Measurements from ENCODE around the gene DUSP5. TPM values are rescaled to one million over a fixed set of nuclear protein-coding genes. Genes with fewer than 3 reads are reported as not detected.
A peak's percentile ranks its signal among the peaks of the same experiment; 100 is the strongest.

Gene DUSP5
- total RNA-seq, 2 experiments from 2014 or later = 60.9 to 70.7 TPM

DNA sequence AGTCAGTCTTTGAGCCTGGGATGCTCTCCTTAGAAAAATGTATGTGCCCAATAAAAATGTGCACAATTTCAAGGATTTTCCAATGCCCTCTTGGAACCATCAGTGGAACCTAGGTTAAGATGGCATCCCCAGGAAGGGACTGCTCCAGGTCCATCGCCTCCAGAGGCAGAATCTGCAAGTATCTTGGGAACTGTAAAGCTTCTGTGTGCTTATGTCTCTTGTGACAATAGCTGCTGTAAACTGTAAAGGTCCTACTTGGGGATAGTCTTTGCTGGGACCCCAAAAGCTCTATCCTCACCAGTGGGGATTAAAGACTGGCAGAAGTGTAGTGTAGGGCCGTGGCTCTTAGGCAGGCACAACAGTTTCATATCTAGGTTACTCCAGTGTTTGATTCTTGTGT lies 11.9 kb downstream of the DUSP5 start:
- Mint-ChIP-seq H3K9me3 (ENCODE audit: low read depth) (no peaks in the 10 kb centered on the region), H3K4me3 (no peak overlapping the region), H3K4me1 (peaks cover 73% of the 10 kb centered on the region), H3K27ac (no peak overlapping the region), H3K36me3 (ENCODE audit: low read depth) (peaks cover 97% of the 10 kb centered on the region), H3K27me3 (no peaks in the 10 kb centered on the region)
- POLR2A ChIA-PET = no interaction called here
- intact Hi-C loops (cut with DNase I, micrococcal nuclease) = no loop called here
- no peak for ATAC-seq
- DNase-seq = no peak
- CTCF ChIA-PET = interaction anchor here (0.7 to 1.4 kb wide), 2 partner anchors 151 to 155 kb away, joined by 3 read pairs; no protein-coding TSS in a partner anchor

DNA sequence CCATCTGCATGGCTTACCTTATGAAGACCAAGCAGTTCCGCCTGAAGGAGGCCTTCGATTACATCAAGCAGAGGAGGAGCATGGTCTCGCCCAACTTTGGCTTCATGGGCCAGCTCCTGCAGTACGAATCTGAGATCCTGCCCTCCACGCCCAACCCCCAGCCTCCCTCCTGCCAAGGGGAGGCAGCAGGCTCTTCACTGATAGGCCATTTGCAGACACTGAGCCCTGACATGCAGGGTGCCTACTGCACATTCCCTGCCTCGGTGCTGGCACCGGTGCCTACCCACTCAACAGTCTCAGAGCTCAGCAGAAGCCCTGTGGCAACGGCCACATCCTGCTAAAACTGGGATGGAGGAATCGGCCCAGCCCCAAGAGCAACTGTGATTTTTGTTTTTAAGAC lies 12.4 kb downstream of the DUSP5 start:
- CTCF ChIA-PET = interaction anchor here (1.4 kb wide), 1 partner anchor 156 kb away, joined by 3 read pairs; no protein-coding TSS in a partner anchor
- Mint-ChIP-seq H3K4me1 (peaks cover 68% of the 10 kb centered on the region), H3K27me3 (no peaks in the 10 kb centered on the region), H3K27ac (no peak overlapping the region), H3K4me3 (no peak overlapping the region), H3K36me3 (ENCODE audit: low read depth) (peaks cover 96% of the 10 kb centered on the region), H3K9me3 (ENCODE audit: low read depth) (no peaks in the 10 kb centered on the region)
- intact Hi-C loops (cut with DNase I, micrococcal nuclease) = no loop called here
- POLR2A ChIA-PET = no interaction called here
- no peak for DNase-seq
- no peak for ATAC-seq

DNA sequence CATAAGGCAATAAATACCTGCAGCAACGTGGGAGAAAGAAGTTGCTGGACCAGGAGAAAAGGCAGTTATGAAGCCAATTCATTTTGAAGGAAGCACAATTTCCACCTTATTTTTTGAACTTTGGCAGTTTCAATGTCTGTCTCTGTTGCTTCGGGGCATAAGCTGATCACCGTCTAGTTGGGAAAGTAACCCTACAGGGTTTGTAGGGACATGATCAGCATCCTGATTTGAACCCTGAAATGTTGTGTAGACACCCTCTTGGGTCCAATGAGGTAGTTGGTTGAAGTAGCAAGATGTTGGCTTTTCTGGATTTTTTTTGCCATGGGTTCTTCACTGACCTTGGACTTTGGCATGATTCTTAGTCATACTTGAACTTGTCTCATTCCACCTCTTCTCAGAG lies 13.0 kb downstream of the DUSP5 start:
- ChIA-PET CTCF (interaction anchor here (1.2 kb wide), 1 partner anchor 14 kb away, joined by 3 read pairs; no protein-coding TSS in a partner anchor), POLR2A (interaction anchor here (1.0 kb wide), 1 partner anchor 157 kb away, joined by 5 read pairs; no protein-coding TSS in a partner anchor)
- H3K27me3 Mint-ChIP-seq = no peaks in the 10 kb centered on the region
- ATAC-seq (no peak), DNase-seq (no peak)
- H3K4me1 Mint-ChIP-seq = peaks cover 61% of the 10 kb centered on the region
- H3K9me3 Mint-ChIP-seq (ENCODE audit: low read depth) = no peaks in the 10 kb centered on the region
- H3K27ac Mint-ChIP-seq = peak overlapping the region; percentile 79
- intact Hi-C loops (cut with DNase I, micrococcal nuclease) = no loop called here
- peaks cover 96% of the 10 kb centered on the region for H3K36me3 Mint-ChIP-seq (ENCODE audit: low read depth)
- no peak overlapping the region for H3K4me3 Mint-ChIP-seq

DNA sequence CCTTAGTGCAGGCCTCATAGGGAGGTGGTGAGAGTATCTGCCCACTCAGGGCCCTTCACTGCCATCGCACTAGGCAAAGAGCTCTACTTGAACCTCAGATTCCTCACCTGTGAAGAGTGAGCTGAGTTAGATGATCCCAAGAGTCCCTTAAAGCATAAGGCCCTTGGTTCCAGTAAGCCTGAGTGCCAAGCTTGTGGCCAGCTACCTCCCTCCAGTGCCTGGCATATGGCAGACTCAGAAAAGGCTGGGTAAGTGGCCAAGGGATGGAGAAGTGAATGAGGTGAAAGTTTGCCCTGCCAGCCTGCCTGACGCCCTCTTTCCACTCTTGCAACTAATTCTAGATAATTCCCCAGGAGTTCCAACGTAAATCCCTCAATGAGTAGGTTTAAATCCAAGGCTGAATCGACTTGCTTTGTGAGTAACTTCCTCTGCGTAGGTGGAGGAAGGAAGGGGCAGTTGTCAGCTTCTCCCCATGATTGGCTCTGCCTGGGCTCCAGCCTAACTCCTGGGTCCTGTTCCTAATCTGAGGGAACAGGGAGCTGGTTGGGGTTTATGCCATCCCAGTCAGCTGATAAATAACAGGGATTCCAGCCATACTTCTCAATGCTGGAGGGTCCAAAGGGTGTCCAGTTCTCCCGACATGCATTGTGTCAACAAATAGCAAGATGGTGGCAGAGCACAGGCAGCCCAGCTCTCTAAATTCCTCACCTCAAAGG lies 14.2 kb downstream of the DUSP5 start:
- Mint-ChIP-seq H3K27ac (peak overlapping the region; percentile 81), H3K27me3 (no peaks in the 10 kb centered on the region), H3K36me3 (ENCODE audit: low read depth) (peaks cover 89% of the 10 kb centered on the region), H3K4me3 (no peak overlapping the region), H3K4me1 (peaks cover 53% of the 10 kb centered on the region), H3K9me3 (ENCODE audit: low read depth) (no peaks in the 10 kb centered on the region)
- POLR2A ChIA-PET = interaction anchor here (0.7 to 2.2 kb wide), 4 partner anchors 9 to 158 kb away, joined by 3 to 12 read pairs (median 4); partner anchors contain the start of gene DUSP5
- CTCF ChIA-PET = interaction anchor here (0.9 to 2.2 kb wide), 12 partner anchors 8 to 205 kb away, joined by 3 to 12 read pairs (median 4); no protein-coding TSS in a partner anchor
- DNase-seq (no peak), ATAC-seq (no peak)
- intact Hi-C loops (cut with DNase I, micrococcal nuclease) = loop anchor here (1.0 kb wide), 2 partner anchors 8 to 17 kb away; no protein-coding TSS in a partner anchor

DNA sequence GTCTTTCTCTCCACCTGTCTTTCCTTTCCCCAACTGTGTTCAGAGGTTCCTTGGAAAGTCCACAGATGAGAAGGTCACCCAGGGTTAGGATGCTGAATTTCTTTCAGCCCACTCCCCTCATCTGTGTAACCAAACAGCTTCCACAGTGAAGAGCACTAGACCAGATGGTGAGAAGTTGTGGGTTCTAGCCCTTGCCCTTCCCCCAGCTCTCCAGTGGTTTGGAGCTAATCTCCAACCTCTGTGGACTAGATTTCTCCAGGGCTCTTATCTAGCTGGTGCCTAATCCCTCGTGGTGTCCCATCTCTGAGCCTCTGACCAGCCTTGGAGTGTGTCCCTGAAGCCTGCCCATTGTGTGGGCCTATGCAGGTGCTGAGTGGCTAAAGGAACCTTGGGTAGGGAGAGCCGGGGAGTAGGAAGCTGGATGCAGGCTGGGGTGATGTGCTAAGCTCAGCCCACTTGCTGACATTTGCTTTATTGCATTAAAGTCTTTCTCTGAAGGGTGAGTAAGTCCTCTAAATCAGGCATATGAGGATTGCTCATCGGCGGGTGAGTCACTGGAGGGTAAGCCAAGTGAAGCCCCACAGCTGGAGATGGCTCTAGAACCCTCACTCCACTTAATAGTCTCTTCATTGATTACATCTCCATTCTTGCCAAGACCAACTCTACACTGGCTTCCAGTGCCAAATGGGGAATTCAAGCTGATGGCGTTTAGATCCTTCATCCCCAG lies 14.9 kb downstream of the DUSP5 start:
- H3K4me1 Mint-ChIP-seq = peaks cover 51% of the 10 kb centered on the region

DNA sequence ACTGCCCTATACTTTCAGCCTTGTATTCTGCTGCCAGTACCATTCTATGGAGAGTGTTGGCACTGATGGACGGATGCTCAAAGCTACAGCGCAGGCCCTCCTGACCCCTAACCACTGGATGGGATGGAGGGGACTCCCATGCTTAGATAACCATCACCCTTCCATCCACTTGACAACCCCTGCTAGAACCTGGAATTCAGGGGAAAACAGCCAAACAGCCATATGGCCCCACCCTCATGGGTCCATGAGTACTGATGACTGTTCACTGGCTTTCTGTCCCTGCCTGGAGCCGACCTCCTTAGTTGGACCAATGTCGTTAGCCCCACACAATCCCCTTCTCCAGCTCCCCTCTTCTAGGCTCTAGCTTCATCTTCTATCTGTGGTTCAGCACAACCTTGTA lies 16.2 kb downstream of the DUSP5 start:
- H3K4me1 Mint-ChIP-seq = peaks cover 41% of the 10 kb centered on the region
- no peaks in the 10 kb centered on the region for H3K9me3 Mint-ChIP-seq (ENCODE audit: low read depth)
- ATAC-seq (no peak), DNase-seq (no peak)
- no peak overlapping the region for H3K4me3 Mint-ChIP-seq
- H3K36me3 Mint-ChIP-seq (ENCODE audit: low read depth) = peaks cover 68% of the 10 kb centered on the region
- POLR2A ChIA-PET = interaction anchor here (1.2 kb wide), 1 partner anchor 10 kb away, joined by 3 read pairs; no protein-coding TSS in a partner anchor
- H3K27me3 Mint-ChIP-seq = no peaks in the 10 kb centered on the region
- H3K27ac Mint-ChIP-seq = peak overlapping the region; percentile 72
- CTCF ChIA-PET = interaction anchor here (1.5 to 2.2 kb wide), 3 partner anchors 8 to 207 kb away, joined by 5 to 7 read pairs (median 7); no protein-coding TSS in a partner anchor
- intact Hi-C loops (cut with DNase I, micrococcal nuclease) = no loop called here

More for the DNA sequence above, 14.9 kb downstream of the DUSP5 start:
- CTCF ChIA-PET = interaction anchor here (0.9 to 2.2 kb wide), 12 partner anchors 8 to 206 kb away, joined by 3 to 12 read pairs (median 4); no protein-coding TSS in a partner anchor
- ATAC-seq (peak; percentile 97), DNase-seq (peak; percentile 80)
- intact Hi-C loops (cut with DNase I, micrococcal nuclease) = loop anchor here (1.0 kb wide), 2 partner anchors 8 to 17 kb away; no protein-coding TSS in a partner anchor
- Mint-ChIP-seq H3K4me3 (no peak overlapping the region), H3K9me3 (ENCODE audit: low read depth) (no peaks in the 10 kb centered on the region), H3K36me3 (ENCODE audit: low read depth) (peaks cover 82% of the 10 kb centered on the region), H3K27ac (peak overlapping the region; percentile 81), H3K27me3 (no peaks in the 10 kb centered on the region)
- POLR2A ChIA-PET = interaction anchor here (0.6 to 2.2 kb wide), 6 partner anchors 9 to 157 kb away, joined by 3 to 12 read pairs (median 4); partner anchors contain the start of gene DUSP5

DNA sequence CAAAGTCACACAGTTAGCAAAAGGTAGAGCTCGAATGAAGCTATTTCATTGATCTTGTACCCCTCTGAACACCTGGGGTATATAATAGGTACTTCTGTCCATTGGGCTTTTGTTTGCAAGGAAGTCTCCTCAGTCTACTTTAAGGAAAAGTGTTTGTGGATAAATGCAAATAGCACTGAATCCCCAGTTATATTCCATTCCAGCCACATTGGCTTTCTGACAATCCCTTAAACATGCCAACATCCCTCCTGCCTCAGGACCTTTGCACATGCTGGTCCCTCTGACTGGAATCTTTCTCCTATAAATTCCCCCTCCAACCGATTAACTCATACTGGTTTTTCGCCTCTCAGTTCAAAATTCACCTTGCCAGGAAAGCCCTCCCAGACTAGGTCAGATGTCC lies 17.1 kb downstream of the DUSP5 start:
- Mint-ChIP-seq H3K4me3 (no peak overlapping the region), H3K36me3 (ENCODE audit: low read depth) (peaks cover 59% of the 10 kb centered on the region), H3K27ac (no peak overlapping the region), H3K4me1 (peaks cover 41% of the 10 kb centered on the region), H3K27me3 (no peaks in the 10 kb centered on the region), H3K9me3 (ENCODE audit: low read depth) (no peaks in the 10 kb centered on the region)
- intact Hi-C loops (cut with DNase I, micrococcal nuclease) = no loop called here
- no peak for DNase-seq
- no peak for ATAC-seq
- POLR2A ChIA-PET = no interaction called here
- CTCF ChIA-PET = interaction anchor here (1.5 kb wide), 1 partner anchor 9 kb away, joined by 5 read pairs; no protein-coding TSS in a partner anchor

DNA sequence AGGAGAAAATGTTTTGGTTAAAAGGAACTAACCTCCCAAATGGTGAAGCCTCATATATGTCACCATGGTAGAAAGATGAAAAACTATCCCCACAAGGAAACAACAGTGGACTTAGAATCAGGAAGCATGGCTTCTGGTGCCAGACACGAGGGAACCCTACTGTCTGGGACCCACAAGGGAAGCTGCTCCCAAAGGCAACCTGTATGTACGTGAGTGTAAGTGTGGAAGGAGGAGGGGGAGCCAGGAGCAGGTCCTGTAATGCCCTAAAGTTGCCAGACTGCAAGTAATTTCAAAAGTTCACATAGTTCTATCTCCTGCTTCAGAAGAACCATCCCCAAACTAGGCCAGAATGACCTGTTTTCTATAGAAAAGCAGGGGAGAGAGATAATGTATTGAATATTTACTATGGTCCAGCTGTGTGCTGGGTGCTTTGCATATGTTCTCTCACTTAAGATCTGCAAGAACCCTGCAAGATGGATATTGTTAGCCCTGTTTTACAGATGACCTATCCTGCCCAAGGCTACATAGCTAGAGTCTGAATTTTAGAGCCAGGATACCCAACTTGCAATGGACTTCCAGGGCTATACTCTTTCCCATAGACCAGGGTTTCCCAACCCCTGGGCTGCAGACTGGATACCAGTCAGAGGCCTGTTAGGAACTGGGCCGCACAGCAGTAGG lies 19.2 kb downstream of the DUSP5 start:
- ChIA-PET POLR2A (no interaction called here), CTCF (interaction anchor here (1.0 kb wide), 1 partner anchor 28 kb away, joined by 3 read pairs; no protein-coding TSS in a partner anchor)
- Mint-ChIP-seq H3K4me3 (no peak overlapping the region), H3K27me3 (no peaks in the 10 kb centered on the region), H3K4me1 (peaks cover 21% of the 10 kb centered on the region), H3K27ac (no peak overlapping the region), H3K9me3 (ENCODE audit: low read depth) (no peaks in the 10 kb centered on the region), H3K36me3 (ENCODE audit: low read depth) (peaks cover 42% of the 10 kb centered on the region)
- DNase-seq (no peak), ATAC-seq (no peak)
- intact Hi-C loops (cut with DNase I, micrococcal nuclease) = no loop called here

DNA sequence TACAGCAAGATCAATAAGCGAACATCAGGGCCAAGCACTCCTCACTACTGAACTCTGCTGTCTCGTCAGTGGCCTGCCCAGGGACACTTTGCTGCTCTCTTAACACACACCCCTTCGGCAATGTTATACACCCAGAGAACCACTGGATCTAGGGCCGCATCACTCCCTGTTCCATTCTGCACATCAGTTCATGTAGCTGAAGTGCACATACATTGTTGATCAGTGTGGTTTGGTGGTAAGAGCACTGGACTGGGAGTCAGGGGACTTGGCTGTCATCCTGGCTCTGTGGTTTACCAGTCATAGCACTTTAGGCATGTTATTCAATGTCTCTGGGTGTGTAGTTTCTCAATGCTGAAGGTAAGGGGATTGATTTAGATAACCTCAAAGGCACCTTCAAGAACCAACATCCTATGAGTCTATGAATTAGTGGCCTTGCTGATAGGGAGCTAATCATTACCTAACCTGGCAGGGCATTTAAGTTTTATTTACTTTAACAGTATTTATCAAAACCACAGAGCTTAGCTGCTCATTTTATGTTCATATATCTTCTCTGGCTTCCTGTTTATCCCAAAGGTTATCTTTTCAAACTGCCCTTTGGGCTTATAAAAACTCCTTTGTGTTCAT lies 24.8 kb downstream of the DUSP5 start:
- H3K4me3 Mint-ChIP-seq = no peak overlapping the region
- intact Hi-C loops (cut with DNase I, micrococcal nuclease) = no loop called here
- H3K36me3 Mint-ChIP-seq (ENCODE audit: low read depth) = peaks cover 9% of the 10 kb centered on the region
- ChIA-PET CTCF (interaction anchor here (1.7 to 1.8 kb wide), 2 partner anchors 10 to 188 kb away, joined by 4 to 7 read pairs; no protein-coding TSS in a partner anchor), POLR2A (no interaction called here)
- H3K27me3 Mint-ChIP-seq = no peaks in the 10 kb centered on the region
- no peak overlapping the region for H3K27ac Mint-ChIP-seq
- H3K4me1 Mint-ChIP-seq = peaks cover 41% of the 10 kb centered on the region
- ATAC-seq (peak; percentile 73), DNase-seq (peak; percentile 48)
- no peaks in the 10 kb centered on the region for H3K9me3 Mint-ChIP-seq (ENCODE audit: low read depth)

DNA sequence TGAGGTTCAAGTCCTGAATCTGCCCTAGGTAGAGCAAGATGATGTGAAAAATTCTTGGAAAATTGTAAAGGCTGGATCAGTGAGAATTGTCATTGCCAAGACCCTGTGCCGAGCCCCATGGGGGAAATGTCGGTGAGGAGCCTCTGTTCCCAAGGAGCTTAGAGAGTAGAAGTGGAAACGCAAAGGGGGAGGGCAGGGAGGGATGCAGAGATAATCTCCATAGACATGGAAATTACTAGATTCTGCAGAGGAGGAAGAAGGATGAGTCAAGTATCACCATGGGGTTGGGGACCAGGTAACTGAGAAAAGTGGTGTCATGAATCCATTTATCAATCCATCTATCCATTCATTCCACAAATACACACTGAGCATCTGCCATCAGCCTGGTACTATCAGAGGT lies 26.0 kb downstream of the DUSP5 start:
- peaks cover 9% of the 10 kb centered on the region for H3K36me3 Mint-ChIP-seq (ENCODE audit: low read depth)
- no peak for DNase-seq
- POLR2A ChIA-PET = no interaction called here
- H3K4me1 Mint-ChIP-seq = peaks cover 53% of the 10 kb centered on the region
- no peaks in the 10 kb centered on the region for H3K9me3 Mint-ChIP-seq (ENCODE audit: low read depth)
- no peak for ATAC-seq
- intact Hi-C loops (cut with DNase I, micrococcal nuclease) = no loop called here
- no peaks in the 10 kb centered on the region for H3K27me3 Mint-ChIP-seq
- no peak overlapping the region for H3K4me3 Mint-ChIP-seq
- CTCF ChIA-PET = interaction anchor here (1.6 kb wide), 1 partner anchor 20 kb away, joined by 3 read pairs; no protein-coding TSS in a partner anchor
- H3K27ac Mint-ChIP-seq = no peak overlapping the region

Data from activated CD4-positive, alpha-beta T cell treated with anti-CD3 and anti-CD28 coated beads for 36 hours (primary cell).